H7 (cell line): Measurements from ENCODE around the gene PAX2. TPM values are rescaled to one million over a fixed set of nuclear protein-coding genes. Genes with fewer than 3 reads are reported as not detected.

Experiments used
- DNase-seq: peaks from one replicate; pipeline ENCODE4 v3.0.0; 2012
- H3K27me3 ChIP-seq: 2 replicates; pipeline ENCODE4 v1.6.0; 2011; ENCODE audit warnings: mild to moderate bottlenecking, low read length; ENCODE audit not compliant: control insufficient read depth, insufficient read depth
- H3K36me3 ChIP-seq: replicated peaks from 2 replicates; pipeline ENCODE4 v1.5.1; 2011; ENCODE audit warnings: low read length; ENCODE audit not compliant: control insufficient read depth, insufficient read depth
- H3K4me3 ChIP-seq: 2 replicates; pipeline ENCODE4 v1.5.1; 2011; ENCODE audit warnings: low read depth, mild to moderate bottlenecking, control low read depth, low read length, moderate library complexity; ENCODE audit not compliant: insufficient read depth
- total RNA-seq: library from RNA; depleted of rRNA; stranded (reverse); fragments of >200 nt; shearing (Covaris generic); gene quantifications from 2 replicates; pipeline ENCODE4 v1.2.3, GENCODE V29; 2014; rRNA removed

PAX2 gene
- total RNA-seq, 1 experiment from 2014 or later, result 0.10 TPM

DNA sequence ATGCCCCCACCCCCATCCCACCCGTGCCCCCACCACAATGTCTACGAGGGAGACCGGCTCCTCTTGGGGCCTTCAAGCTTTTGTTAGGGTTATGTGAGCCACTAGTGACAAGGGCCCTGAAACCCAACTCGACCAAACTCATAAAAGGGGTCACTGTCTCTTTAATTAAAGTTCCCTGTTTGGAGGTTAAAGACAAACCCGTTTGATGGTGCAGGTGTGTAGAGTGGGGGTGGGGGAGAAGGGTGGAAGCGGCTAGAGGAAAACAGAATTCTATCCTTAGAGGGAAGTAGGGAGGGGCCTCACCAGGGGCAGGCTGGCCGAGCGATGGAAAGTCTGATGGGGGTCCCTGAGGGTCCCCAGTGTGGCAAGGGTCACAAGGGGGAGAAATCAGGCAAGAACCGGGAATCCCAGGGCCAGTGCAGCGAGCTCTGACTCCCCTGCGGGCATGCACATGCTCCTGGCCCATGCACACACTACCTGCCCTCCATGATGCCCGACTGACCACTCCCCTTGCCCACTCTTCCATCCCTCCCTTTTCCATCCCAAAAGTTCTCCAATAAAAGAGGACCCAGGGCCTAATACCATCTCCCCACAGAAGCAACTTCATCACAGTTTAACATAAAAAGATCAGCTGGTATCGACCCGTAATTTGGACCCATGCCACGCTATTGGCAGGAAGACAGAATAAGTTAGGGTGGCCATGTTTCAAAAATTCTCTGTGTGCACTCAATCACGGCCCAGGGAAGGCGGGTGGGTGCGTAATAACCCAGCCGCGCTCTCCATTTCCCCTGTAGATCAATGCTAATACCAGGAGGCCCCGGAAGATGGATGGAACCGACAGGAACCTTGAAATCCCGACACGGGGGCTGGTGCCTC lies 131.4 kb downstream of the PAX2 start:
- Histone ChIP-seq H3K27me3 (peaks cover 2% of the 10 kb centered on the region), H3K36me3 (no peaks in the 10 kb centered on the region), H3K4me3 (no peak overlapping the region)
- DNase-seq, result no peak

DNA sequence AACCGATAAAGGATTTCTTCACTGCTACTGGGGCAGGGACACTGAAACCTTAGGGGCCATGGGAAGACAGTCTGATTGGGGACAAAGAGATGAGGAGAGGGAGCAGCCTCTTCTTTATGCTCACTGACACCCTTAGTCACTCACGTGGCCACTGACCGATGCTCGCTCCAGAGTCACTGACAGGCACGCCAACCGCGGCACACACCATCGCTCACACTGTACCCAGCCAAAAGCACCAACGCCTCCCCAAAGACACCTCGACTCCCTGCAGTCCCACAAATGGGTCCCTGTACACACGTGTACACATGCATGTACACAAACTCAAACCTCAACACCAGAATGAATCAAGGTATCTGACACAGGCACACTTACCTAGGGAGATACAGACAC lies 132.1 kb downstream of the PAX2 start:
- Histone ChIP-seq H3K27me3 (peaks cover 2% of the 10 kb centered on the region), H3K4me3 (no peak overlapping the region), H3K36me3 (no peaks in the 10 kb centered on the region)
- DNase-seq, result peak; percentile 10

DNA sequence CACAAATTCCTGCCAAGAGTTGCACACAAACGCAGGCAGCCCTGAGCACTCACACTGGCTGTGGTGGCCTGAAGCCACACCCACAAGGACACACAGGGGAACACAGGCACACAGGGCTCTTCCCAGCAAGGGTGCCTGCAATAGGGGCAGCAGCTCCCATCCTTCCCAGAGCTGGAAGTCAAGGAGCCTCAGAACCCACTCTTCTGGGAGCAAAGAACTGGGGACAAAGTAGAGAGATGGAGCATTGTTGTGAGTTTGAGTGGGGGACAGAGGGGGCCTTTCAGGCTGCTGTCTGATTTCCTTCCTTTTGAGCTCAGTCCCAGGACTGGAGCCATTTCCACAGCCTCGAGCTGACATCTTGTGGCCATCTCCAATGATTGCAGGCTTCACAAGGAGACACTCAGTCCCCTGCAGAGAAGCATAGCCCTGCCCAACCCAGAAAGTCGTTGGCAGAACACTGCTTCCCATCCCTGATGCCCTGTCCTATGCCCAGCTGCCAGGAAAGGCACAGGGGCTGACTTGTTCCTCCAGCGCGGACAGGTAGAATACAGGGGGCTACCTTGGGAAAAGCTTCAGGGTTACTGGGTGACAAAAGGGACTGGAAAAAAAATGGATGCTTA lies 133.0 kb downstream of the PAX2 start:
- H3K27me3 ChIP-seq, result peaks cover 2% of the 10 kb centered on the region
- H3K36me3 ChIP-seq, result no peaks in the 10 kb centered on the region
- H3K4me3 ChIP-seq, result no peak overlapping the region
- DNase-seq, result peak; percentile 88

Other genes starting within 250 kb of the PAX2 start
- 1.3 and 3.2 TPM in 2 replicates for gene SEC31B, start 225.7 kb upstream of the PAX2 start, total RNA-seq
- gene NDUFB8, start 215.7 kb upstream of the PAX2 start, total RNA-seq, result 206 and 222 TPM in 2 replicates
- 8.1 and 10.0 TPM in 2 replicates for gene HIF1AN, start 209.6 kb upstream of the PAX2 start, total RNA-seq
- 11.1 and 16.3 TPM in 2 replicates for gene SLF2, start 167.4 kb downstream of the PAX2 start, total RNA-seq
- 3.4 and 8.2 TPM in 2 replicates for gene SEMA4G, start 223.9 kb downstream of the PAX2 start, total RNA-seq
- gene MRPL43, start 241.9 kb downstream of the PAX2 start, total RNA-seq, result 106 and 107 TPM in 2 replicates
- 16.0 and 19.2 TPM in 2 replicates for gene TWNK, start 242.0 kb downstream of the PAX2 start, total RNA-seq